Endothelial cell of umbilical vein (primary cell): ENCODE measurements around the gene C6orf58. TPM values are rescaled to one million over a fixed set of nuclear protein-coding genes. Genes with fewer than 3 reads are reported as not detected.

Experiments used
- BruUV-seq: library from RNA; stranded (reverse); fragments of 400-500 nt; replicated peaks from 2 replicates; lab custom pipeline; 2021; lab: Mats Ljungman, UMichigan
- CTCF ChIA-PET: fragments of 300-600, 350-600 bp; sonication (Branson Sonifier 250); formaldehyde crosslinking; loops from one replicate; lab custom pipeline; 2021; ENCODE audit warnings: antibody characterized with exemption, inconsistent platforms; lab: Charles Lee
- POLR2A ChIA-PET: fragments of 300-600, 350-600 bp; sonication (Branson Sonifier 250); formaldehyde crosslinking; loops from one replicate; lab custom pipeline; 2021; ENCODE audit warnings: antibody characterized with exemption, inconsistent platforms; lab: Charles Lee
- DNase-seq: peaks from one replicate; pipeline ENCODE4 v3.0.0-alpha.2; 2011; ENCODE audit warnings: low read depth, low spot score
- FAIRE-seq: peaks from 2 replicates; lab custom pipeline; 2011; peaks lifted over from hg19 to GRCh38; lab: Jason Lieb, UNC
- H2AFZ ChIP-seq: 2 replicates; pipeline ENCODE4 v1.6.0; 2012; ENCODE audit warnings: low read depth, low read length, control low read depth, inconsistent platforms
- H3K27ac ChIP-seq: 2 replicates; pipeline ENCODE4 v1.5.1; 2011; ENCODE audit warnings: low read depth, mild to moderate bottlenecking, control low read depth, low read length, moderate library complexity; ENCODE audit not compliant: insufficient read depth
- H3K27me3 ChIP-seq, 2 experiments: 2 replicates each; pipeline versions ENCODE4 v1.6.0 to v1.6.1; 2011; ENCODE audit warnings: low read length in 2 of 2, mixed read lengths in 1 of 2; ENCODE audit not compliant: control insufficient read depth in 2 of 2, insufficient read depth in 2 of 2
- H3K36me3 ChIP-seq, 2 experiments: 2 replicates in 1 of 2; 3 replicates in 1 of 2; pipeline ENCODE4 v1.5.1; 2011; ENCODE audit warnings: low read length in 2 of 2, mild to moderate bottlenecking in 1 of 2, moderate library complexity in 1 of 2; ENCODE audit not compliant: control insufficient read depth in 2 of 2, insufficient read depth in 2 of 2; ENCODE audit errors: extremely low read depth in 1 of 2
- H3K4me1 ChIP-seq: 3 replicates; pipeline ENCODE4 v1.5.1; 2011; ENCODE audit warnings: mild to moderate bottlenecking, low read length; ENCODE audit not compliant: control insufficient read depth, insufficient read depth; ENCODE audit errors: extremely low read depth
- H3K4me2 ChIP-seq: 2 replicates; pipeline ENCODE4 v1.6.1; 2011; ENCODE audit warnings: low read length, control low read depth, mixed read lengths; ENCODE audit not compliant: insufficient read depth
- H3K4me3 ChIP-seq, 3 experiments: fragments of 200-600 bp in 1 of 3; sonication (generic), shearing (Covaris generic) in 1 of 3; replicated peaks in 1 of 3; 2 replicates each; pipeline ENCODE4 v1.5.1; 2011 to 2016; ENCODE audit warnings: control low read depth in 3 of 3, low read length in 3 of 3, mild to moderate bottlenecking in 2 of 3, inconsistent platforms in 1 of 3, low read depth in 1 of 3, moderate library complexity in 1 of 3; ENCODE audit not compliant: insufficient read depth in 1 of 3
- H3K79me2 ChIP-seq: 2 replicates; pipeline ENCODE4 v1.6.0; 2012; ENCODE audit warnings: low read length, inconsistent platforms; ENCODE audit not compliant: control insufficient read depth, insufficient read depth
- H3K9ac ChIP-seq: replicated peaks from 2 replicates; pipeline ENCODE3; 2011; ENCODE audit warnings: low read length, control low read depth; ENCODE audit not compliant: insufficient read depth; ENCODE audit errors: extremely low read depth
- H3K9me1 ChIP-seq: replicated peaks from 3 replicates; pipeline ENCODE4 v1.6.0; 2011; ENCODE audit warnings: mild to moderate bottlenecking, low read length; ENCODE audit not compliant: control insufficient read depth, insufficient read depth; ENCODE audit errors: extremely low read depth
- H3K9me3 ChIP-seq: replicated peaks from 2 replicates; pipeline ENCODE4 v1.5.1; 2012; ENCODE audit warnings: low read length, inconsistent platforms; ENCODE audit not compliant: control insufficient read depth, insufficient read depth
- H4K20me1 ChIP-seq: replicated peaks from 2 replicates; pipeline ENCODE3; 2011; ENCODE audit warnings: mild to moderate bottlenecking, low read length; ENCODE audit not compliant: control insufficient read depth, insufficient read depth; ENCODE audit errors: extremely low read depth
- CTCF ChIP-seq, 2 donors: IDR thresholded peaks; 1 replicate in 1 of 2; 2 replicates in 1 of 2; pipeline ENCODE4 v1.5.1; 2011; ENCODE audit warnings: low read length in 2 of 2, mild to moderate bottlenecking in 2 of 2, moderate library complexity in 2 of 2, control low read depth in 1 of 2, inconsistent platforms in 1 of 2, low read depth in 1 of 2; ENCODE audit not compliant: insufficient read depth in 1 of 2; ENCODE audit errors: extremely low read depth in 1 of 2
- EZH2 ChIP-seq: IDR thresholded peaks from 2 replicates; pipeline ENCODE4 v1.6.1; 2012; ENCODE audit warnings: borderline replicate concordance, low read depth, mild to moderate bottlenecking, moderate library complexity, low read length, inconsistent platforms; ENCODE audit not compliant: severe bottlenecking
- FOS ChIP-seq: IDR thresholded peaks from 2 replicates; pipeline ENCODE4 v1.6.1; 2011; ENCODE audit warnings: mild to moderate bottlenecking, low read length, moderate library complexity, borderline replicate concordance; ENCODE audit not compliant: insufficient read depth
- GATA2 ChIP-seq: IDR thresholded peaks from 2 replicates; pipeline ENCODE4 v1.7.0; 2011; ENCODE audit warnings: low read depth, mild to moderate bottlenecking, moderate library complexity, mixed read lengths, low read length; ENCODE audit not compliant: insufficient read length, insufficient read depth
- JUN ChIP-seq: IDR thresholded peaks from 2 replicates; pipeline ENCODE4 v1.6.1; 2011; ENCODE audit warnings: borderline replicate concordance, low read depth; ENCODE audit not compliant: insufficient read length, insufficient read depth
- MYC ChIP-seq: IDR thresholded peaks from one replicate; pipeline ENCODE4 v1.6.1; 2011; ENCODE audit warnings: mild to moderate bottlenecking, low read depth, low read length
- POLR2A ChIP-seq: IDR thresholded peaks from 2 replicates; pipeline ENCODE4 v1.6.1; 2012; ENCODE audit warnings: low read depth, mild to moderate bottlenecking, control low read depth, low read length
- POLR2AphosphoS5 ChIP-seq: IDR thresholded peaks from 2 replicates; pipeline ENCODE4 v1.6.1; 2012; ENCODE audit warnings: low read depth, mild to moderate bottlenecking, control low read depth, low read length, moderate library complexity; ENCODE audit not compliant: insufficient read depth
- dilution Hi-C: fragments of 300-500 bp; cut with MboI; formaldehyde crosslinking; loops from one replicate; pipeline ENCODE4 v1.15.0; 2019; ENCODE audit warnings: low sequenced_read_pairs; ENCODE audit not compliant: extremely low pct_ligation_motif_present
- intact Hi-C: fragments of 100-400 bp; cut with micrococcal nuclease; formaldehyde crosslinking; loops from one replicate; pipeline ENCODE4 v1.10.0; 2022
- polyA plus RNA-seq, 4 experiments: library from polyadenylated mRNA; depleted of rRNA in 3 of 4; stranded (reverse) in 3 of 4; unstranded in 1 of 4; fragments of >200 nt; gene quantifications; 2 replicates each; pipeline versions ENCODE4 v1.2.1 to v1.2.3, GENCODE V29; 2011 to 2012; ENCODE audit warnings: missing spikeins in 1 of 4
- total RNA-seq: library from RNA; stranded (reverse); gene quantifications from 2 replicates; pipeline ENCODE4 v1.2.3, GENCODE V29; 2021
- TF ChIP-seq, protein P1 (sequence below): IDR thresholded peaks from 2 replicates; pipeline ENCODE4 v1.6.1; 2011; ENCODE audit not compliant: insufficient read depth, insufficient read length

The C6orf58 gene
- total and polyA plus RNA-seq, 2 donors (not counting 3 experiments of a cell fraction or from before 2014, with no cell fraction given): not detected

GRCh38 chr6:127618729-127619128 is 41.8 kb downstream of the C6orf58 start:
- Histone ChIP-seq H4K20me1 (no peaks in the 10 kb centered on the region), H3K9me3 (no peaks in the 10 kb centered on the region), H3K4me3 (no peak overlapping the region), H3K9ac (no peak overlapping the region), H3K4me2 (no peak overlapping the region), H2AFZ (no peak overlapping the region), H3K79me2 (no peaks in the 10 kb centered on the region), H3K36me3 (no peaks in the 10 kb centered on the region), H3K27me3 (peaks cover 2 to 5% of the 10 kb centered on the region in 2 experiments), H3K27ac (no peak overlapping the region), H3K4me1 (no peaks in the 10 kb centered on the region), H3K9me1 (no peaks in the 10 kb centered on the region)
- no TSS peak for BruUV-seq
- dilution Hi-C loops (no loop called here), intact Hi-C loops (no loop called here)
- FAIRE-seq (no peak), DNase-seq (no peak)
- TF ChIP-seq MYC: no peak
- no peak for TF ChIP-seq JUN
- TF ChIP-seq EZH2: no peak
- no peak for TF ChIP-seq CTCF (IDR thresholded peaks at IDR 0.05; ENCODE audit: extremely low read depth in 1 of 2, insufficient read depth in 1 of 2, low read depth in 1 of 2, low read length in 2 of 2)
- no peak for TF ChIP-seq GATA2
- TF ChIP-seq POLR2AphosphoS5: no peak
- TF ChIP-seq, protein P1, sequence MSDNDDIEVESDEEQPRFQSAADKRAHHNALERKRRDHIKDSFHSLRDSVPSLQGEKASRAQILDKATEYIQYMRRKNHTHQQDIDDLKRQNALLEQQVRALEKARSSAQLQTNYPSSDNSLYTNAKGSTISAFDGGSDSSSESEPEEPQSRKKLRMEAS: no peak
- no peak for TF ChIP-seq POLR2A
- no peak for TF ChIP-seq FOS
- ChIA-PET CTCF (interaction anchor here (0.6 kb wide), 2 partner anchors 9 to 71 kb away, joined by 3 read pairs; no protein-coding TSS in a partner anchor), POLR2A (no interaction called here)
